DMS153 (cell line): ENCODE results near the gene MCUB.
"Not testable (repeated sequence)": the region's sequence is repeated elsewhere in the genome, so short reads cannot be mapped to it uniquely, and the experiment has no call there.

Source experiments
- DNase-seq: peaks from one replicate; lab custom pipeline; 2025; lab: John Stamatoyannopoulos, UW

Gene MCUB

GRCh38 chr4:109559983-109560686 is at the start of gene MCUB:
Gene MCUB, plus strand, starts transcription at chr4:109560246. Its CDS starts 92 bp downstream, at chr4:109560338.
- peak; percentile 87 for DNase-seq

- DNase-seq: no peak
Observed at GRCh38 chr4:109510687-109511086, 49.4 kb upstream of the MCUB start.

GRCh38 chr4:109511414-109511813 is 48.6 kb upstream of the MCUB start:
- DNase-seq: no peak

DNA sequence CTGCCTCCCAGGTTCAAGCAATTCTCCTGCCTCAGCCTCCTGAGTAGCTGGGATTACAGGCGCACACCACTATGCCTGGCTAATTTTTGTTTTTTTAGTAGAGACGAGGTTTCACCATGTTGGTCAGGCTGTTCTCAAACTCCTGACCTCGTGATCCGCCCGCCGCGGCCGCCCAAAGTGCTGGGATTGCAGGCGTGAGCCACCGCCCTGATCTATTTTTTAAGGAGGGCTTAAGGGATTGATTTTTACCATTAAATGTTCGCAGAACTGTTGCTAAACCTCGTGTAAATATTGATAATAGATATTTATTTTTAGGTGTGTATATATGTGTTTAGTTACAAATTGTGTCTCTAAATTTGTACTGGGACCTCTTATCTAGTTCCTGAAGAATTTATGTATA is 46.7 kb upstream of the MCUB start:
- DNase-seq: not testable (repeated sequence)

DNA sequence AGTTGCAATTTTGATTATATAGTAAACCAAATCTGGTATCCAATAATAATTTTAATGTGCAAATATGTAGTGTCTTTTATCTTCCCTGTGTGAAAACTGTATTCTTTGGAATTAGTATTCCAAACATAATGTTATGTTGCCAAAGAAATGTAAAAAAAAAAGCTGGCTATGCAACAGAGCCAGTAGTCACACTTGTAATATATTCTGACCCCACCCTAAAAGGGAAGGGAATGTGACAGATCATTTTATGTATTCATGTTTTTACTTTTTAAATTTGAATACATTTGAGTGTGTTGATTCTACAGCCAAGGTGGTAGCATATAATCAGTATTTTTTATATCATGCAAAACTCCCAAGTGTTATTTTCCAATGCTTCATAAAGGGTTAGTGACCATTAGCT is 27.9 kb upstream of the MCUB start:
- DNase-seq: no peak

GRCh38 chr4:109545401-109545800 is 14.6 kb upstream of the MCUB start:
- DNase-seq: no peak

GRCh38 chr4:109547394-109547793 is 12.7 kb upstream of the MCUB start:
- no peak for DNase-seq

DNA sequence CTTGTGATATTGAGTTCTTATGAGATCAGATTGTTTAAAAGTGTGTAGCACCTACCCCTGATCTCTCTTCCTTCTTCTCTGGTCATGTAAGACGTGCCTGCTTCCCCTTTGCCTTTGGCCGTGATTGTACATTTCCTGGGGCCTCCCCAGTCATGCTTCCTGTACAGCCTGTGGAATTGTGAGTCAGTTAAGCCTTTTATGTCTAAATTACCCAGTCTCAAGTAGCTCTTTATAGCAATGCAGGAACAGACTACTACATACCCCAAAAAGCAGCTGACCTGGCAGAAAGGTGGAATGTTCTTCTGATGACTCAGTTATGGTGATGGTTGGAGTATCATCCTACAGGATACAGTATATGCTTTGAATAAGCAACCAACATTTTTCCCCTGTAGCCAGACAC is 11.4 kb upstream of the MCUB start:
- DNase-seq: no peak

DNA sequence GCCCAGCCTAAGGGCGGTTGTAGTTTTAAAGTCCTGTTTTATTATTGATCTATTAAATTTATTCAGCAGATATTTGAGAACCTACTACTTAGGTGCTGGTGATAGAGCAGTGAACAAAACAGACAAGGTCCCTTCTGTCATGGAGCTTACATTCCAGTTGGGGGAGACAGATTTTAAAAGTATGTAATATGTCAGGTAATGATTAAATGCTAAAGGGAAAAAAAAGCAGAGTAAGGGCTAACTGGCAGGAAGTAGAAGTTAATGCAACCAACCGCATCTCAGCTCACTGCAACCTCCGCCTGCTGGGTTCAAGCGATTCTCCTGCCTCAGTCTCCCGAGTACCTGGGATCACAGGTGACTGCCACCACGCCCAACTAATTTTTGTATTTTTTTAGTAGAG is 7.8 kb upstream of the MCUB start:
- no peak for DNase-seq

DNA sequence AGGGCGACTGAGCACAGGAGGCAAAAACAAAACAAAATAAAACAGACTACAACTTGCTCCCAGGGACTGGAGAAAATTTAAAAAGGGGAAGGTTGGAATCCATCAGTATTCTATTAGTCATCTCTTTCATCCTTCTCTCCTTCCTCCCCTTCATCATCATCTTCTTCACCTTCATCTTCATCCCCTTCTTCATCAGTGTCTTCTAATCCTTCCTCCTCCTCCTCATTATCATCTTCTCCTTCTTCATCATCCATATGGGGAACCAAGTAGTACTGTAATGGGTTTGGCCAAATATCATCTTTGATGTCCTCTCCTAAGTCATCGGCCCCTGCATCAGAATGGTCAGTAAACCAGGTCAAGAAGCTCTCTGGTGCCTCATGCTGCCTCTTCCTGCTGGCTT is 6.9 kb upstream of the MCUB start:
- DNase-seq: no peak

GRCh38 chr4:109554971-109555370 is 5.1 kb upstream of the MCUB start:
- no peak for DNase-seq

GRCh38 chr4:109557433-109557832 is 2.6 kb upstream of the MCUB start:
- no peak for DNase-seq

GRCh38 chr4:109558095-109558494 is 2.0 kb upstream of the MCUB start:
- DNase-seq: not testable (repeated sequence)

DNA sequence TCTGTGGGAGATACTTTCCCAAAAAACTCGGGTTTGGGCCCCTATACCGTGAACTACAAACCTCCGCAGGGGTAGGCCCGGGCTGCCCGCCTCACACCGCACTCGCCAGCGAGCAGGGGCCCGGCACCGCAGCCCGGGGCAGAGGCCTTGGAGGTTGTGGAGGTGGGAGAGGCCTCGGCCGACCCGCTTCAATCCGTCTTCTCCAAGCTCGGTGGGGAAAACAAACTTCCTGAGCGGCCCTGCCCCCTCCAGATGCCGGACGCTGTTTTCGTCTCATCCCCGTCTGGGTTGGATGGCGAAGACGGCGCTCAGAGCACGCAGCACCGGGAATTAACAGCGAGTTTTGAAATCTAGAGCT is 442 bp upstream of the MCUB start:
- DNase-seq: no peak

DNA sequence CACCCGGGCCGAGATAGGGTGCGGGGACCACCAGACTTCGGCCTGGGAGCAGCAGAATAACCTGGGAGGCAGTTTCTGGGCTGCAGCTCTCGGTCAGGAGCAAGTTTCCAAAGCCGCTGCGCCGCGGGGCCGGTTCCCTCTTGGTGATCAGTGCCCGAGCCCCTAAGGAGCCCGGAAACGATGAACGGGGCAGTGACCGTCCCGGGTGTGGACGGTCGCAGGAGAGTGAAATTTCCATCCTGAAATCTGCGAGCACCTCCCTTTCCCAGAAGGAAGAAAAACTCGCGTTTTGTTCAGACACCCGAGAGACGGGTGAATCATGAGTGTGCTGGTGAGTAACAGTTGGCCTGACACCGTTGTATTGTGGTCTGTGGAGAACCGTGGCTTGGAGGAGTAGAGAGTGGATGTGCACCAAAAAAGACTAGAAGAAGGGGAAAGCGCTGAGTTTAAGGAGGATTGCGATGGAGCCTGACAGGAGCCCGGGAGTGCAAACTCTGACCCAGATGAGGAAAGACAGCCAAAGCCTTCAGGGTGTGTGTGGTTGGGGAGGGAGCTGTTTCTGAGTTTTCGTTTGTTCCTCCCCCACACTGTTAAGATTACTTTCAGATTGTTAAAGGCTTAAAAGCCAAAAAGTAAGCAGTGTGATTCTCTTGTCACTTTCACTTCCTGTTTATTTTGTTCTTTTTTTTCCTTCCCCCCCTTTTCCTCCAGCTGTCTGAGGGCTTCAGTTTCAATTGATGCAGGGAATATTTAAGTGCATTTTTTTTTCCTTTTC is 828 bp downstream of the MCUB start:
- no peak for DNase-seq

DNA sequence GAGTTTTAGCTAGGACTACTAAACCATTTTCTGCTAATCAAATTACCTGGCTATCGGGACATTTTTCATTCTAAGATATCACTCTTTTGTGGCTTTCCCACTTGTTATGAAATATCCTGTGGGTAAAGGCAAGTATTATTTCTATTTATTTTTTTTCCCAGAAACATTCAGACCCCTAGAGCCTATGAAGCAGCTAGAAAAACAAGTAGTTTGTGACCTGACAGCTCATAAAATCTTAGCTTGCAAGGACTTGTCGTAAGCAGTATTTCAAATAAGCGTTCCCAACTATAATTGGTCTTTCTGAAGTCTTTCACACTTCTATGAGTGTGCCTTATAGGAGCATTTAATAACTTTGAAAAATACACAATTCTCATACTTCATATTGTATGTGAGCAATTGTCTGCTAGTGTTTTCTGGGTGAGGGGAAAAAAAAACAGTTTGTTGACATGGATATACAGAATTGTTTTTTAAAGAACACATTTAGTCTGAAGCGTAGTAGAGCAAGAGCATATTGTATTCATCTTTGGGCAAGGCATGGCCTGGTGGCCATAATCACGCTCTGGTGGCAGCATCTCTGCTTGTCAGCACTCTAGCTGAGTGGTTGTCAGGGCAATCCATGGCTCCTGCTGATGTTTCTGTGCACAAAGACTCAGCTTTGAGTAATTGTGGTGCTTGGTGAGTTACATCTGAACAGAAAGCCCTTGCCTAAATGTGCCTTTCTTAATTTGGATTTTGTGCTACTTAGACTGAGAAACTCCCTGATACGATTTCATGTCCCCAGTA is 2.6 kb downstream of the MCUB start:
- DNase-seq: no peak

DNA sequence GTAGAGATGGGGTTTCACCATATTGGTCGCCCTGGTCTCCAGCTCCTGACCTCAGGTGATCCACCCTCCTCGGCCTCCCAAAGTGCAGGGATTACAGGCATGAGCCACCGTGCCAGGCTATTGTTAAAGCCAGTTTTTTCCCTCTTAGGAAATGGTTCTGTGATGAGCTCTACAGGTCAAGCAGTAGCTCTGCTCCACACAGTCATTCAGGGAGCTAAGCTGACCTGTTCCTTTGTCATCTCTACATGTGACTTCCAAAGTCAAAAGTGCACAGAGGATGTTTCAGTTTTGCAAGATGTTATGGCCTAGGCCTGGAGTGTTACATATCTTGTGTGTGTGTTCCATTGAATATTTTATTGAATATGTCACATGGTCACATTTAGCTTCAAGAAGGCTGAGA is 11.4 kb downstream of the MCUB start:
- no peak for DNase-seq

- no peak for DNase-seq
Observed at GRCh38 chr4:109572154-109572553, 12.1 kb downstream of the MCUB start.

DNA sequence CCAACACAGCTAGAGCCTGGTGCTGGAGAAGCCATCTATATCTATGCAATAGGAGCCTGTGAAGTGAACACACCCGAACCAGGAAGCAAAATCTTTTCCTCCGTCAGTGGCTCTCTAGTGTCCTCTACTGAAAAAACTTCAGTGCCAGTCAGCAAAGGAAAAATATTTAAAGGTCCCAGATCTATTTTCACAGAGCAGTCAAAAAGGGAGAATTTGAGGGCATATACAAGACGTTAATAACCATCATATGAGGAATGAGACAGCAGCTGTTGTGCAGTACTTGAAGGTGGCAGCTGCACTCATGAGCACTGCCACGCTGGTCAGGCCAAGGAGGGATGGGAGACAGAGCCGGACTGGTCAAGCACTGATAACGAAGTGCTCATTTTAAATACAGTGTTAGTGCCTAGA is 14.4 kb downstream of the MCUB start:
- peak; percentile 31 for DNase-seq

DNA sequence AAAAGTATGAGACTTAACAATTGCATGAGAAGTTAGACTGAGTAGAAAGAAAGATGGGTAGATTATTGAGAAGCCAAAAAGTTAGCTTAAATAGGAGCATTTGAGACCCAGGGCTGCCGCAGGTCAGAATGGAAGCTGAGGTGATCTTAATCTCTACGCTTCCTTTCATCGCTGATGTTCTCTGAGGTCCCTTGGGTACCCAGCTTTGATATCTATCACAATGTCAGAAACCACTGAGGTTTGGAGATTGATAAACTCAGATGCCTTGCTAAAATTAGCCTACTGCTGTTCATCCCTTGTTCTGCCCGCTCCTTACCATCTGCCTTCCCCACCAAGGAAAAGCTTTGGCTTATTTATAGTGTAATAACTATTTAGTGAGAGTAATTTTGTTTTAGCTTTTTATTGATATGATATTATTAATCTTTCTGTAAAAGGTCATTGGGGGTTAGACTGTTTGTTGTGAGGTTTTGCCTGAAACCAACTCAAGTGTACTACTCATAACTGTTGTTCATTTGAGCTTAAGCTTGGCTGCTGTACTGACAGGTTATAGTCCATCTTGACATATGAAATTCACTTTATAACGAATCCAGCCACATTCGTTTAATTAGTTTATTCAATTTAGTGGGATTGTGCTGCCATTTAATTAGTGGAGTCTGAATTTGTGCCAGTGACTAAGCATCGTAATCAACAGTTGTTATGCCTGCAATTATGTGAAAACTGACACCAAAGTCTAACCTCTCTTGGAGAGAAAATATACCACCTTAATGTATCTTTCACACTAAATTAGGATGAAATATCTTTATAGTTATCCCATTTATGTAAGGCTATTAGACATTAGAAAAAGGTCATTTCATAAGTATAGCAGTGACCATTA is 15.1 kb downstream of the MCUB start:
- no peak for DNase-seq

- peak; percentile 56 for DNase-seq
Observed at GRCh38 chr4:109576462-109576861, 16.4 kb downstream of the MCUB start.

- DNase-seq: no peak
Observed at GRCh38 chr4:109578846-109579245, 18.8 kb downstream of the MCUB start.
